Stimulated activated CD8-positive, alpha-beta memory T cell treated with anti-CD3 and anti-CD28 coated beads, Interleukin-4, amount 100 ng/mL, for 4 hours (primary cell): ENCODE data around the gene NUP210L.
"Not testable (repeated sequence)": the region's sequence is repeated elsewhere in the genome, so short reads cannot be mapped to it uniquely, and the experiment has no call there.

Experiments used
- DNase-seq, 2 donors: peaks; one replicate each; pipeline ENCODE4 v3.0.0-alpha.2; 2020; ENCODE audit warnings: low read depth in 2 of 2, low spot score in 1 of 2

NUP210L gene

DNA sequence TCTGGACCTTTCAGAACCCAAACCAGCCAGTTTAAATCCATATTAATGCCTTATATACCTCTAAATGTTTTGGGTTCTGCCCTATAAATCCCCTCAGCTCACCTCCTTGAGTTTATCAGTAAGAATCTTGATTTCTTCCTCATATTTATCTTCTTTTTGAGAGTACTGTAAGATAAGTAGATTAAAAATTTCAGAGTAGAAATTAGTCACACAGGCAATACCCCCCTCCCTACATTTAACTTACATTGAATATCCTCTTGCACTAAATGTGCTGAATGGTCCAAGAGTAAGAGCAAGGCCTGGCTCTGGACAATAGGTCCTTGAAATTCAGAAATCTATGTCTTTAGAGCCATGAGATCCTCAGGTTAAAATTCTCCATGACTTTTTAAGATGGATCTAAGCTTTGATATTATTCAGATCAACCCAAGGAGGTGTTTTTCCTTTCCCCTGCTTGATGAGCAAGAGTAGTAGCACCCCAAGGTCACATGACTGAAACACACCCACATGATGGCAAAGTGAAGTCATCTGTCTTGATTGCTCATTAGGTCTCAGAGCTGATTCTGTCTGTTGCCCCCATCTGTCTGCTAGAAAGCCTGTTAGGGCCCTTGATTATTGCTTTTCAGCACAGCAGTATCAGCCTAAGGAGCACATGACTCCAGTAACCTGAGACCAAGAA, 15.8 kb upstream of the NUP210L start:
- DNase-seq: peak in 1 of 2 donors; percentile 14

DNA sequence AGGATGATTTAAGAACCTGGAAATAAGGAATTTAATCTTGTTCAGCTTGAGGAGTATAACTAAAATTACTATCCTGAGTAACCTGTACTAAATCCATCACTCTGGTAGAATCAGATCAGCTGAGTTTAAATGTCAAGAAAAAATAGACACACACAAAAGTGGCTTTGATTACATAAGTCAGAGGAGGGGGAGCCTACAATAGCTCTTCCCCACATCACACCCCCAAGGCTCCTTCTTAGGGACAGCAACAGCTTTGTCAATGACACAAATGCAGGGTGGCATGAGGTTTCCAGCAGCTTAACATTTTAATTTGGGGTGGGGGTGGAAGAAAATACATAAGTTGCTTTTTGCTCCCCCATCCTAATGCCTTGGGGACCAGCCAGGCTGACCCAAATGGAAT, 12.6 kb upstream of the NUP210L start:
- DNase-seq: no peak

DNA sequence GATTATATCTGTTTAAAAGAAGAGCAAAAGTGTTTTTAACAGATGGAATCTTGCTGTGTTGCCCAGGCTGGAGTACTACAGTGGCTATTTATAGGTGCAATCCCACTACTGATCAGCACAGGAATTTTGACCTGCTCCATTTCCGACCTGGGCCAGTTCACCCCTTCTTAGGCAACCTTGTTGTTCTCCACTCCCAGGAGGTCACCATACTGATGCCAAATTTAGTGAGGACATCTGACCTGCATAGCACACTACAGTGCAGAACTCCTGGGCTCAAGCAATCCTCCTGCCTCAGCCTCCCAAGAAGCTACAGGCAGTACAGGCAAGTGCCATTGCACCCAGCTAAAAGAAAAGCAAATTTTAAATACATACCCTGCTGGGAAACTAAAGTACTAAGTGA, 11.3 kb upstream of the NUP210L start:
- no peak for DNase-seq

DNA sequence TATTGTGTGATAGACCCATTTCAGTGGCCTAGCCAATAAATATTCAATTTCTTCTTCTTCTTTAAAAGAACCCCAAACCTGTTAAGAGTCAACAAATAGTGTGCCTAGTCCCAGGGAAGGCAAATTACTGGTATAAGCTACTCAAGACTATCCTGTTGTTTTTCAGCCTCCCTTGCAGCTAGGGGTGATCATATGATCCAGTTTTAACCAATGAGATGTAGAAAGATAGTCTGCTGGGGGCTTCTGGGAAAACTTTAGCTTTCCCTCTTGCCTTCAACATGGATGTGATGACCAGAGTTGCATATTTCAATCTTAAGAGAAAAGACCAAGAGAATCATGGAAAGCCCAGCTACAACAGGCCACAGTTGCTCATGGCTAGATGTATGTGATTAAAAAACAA, 4.7 kb upstream of the NUP210L start:
- DNase-seq: no peak

DNA sequence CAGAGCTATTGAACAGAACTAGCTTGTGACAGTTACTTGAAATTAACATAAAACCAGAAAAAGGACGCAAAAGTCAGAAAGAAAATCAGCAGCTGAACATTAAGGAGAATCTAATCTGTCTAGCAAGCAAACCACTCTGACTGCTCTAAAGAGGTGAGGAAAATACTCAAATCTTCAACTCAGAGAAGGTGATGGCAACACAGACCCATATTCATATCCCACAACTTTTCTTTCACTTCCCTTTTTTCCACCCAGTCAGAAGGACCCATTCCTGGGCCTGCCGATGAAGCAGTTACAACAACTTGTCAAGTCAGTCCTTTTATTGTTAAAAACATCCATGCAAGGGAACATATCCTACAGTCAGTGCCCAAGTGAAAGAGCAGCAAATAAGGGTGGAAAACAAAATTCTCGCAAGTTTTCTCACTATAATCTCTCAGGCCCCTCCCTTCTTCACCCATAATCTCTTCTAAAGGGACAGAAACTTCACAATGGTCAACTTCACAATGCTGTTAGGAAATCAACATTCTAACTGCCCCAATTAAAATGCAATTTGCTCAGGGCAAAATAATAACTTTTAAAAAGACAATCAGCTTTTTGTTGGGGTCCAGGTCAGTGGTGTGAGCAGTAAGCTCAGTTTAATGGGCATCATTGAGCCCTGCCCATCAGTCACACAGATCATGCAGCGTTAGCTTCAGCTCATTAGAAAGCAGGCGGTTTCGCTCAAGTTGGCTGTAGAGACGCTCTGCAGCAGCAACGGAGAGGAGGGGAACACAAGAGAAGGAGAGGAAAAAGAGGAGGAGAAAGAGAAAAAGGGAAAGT, 3.6 kb upstream of the NUP210L start:
- no peak for DNase-seq

DNA sequence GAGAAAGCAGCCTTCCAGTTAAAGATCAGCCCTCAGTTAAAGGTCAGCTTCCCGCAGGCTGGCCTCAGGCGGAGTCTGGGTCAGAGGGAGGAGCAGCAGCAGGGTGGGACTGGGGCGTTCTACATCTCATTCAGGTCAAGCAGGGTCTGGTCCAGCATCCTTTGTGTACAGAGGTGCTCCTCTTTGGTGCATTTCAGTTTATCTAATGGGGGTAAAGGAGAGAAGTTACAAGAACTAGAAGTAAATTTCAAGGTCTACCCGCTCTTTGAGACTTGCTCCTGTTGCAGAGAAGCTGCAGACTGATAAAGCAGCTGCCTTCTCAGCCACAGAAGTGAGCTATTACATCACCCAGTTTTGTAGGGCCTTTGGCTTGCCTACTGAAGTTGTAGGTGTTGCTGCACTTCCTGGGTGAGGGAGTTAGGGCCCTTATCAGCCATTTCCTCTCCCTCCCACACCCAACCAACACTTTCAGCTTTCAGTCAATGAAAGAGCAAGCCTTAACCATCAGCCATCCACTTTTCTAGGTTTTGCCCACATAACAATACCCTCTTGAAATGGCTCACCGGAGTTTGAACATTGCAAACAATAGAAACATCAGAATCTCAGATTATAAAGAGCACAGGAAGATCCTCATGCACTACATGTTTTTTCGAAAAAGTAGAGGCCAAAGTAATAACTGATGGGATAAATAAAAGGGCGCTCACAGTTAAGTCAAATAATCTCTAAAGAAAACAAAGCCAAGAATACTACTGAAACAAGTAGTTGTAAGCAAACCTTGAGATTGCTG, 2.8 kb upstream of the NUP210L start:
- DNase-seq: peak; percentile 46 to 53

DNA sequence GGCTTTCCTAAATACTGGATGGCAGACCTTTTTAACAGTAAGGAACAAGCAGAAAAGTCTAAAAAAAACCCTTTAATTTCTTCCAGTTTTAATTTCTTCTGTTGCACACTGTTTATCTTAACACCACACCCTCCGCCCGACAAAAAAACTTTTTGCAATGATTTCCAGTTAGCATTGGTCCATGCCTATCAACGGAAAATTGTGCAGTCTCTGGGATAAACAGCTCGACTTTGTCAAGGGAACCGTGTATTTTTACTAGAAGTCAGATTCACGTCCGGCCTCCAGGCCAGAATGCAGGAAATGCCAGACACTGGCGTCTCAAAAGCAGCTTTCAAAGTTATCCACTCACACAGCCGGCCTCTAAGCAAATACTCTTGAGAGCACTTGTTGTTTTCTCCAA, 378 bp upstream of the NUP210L start:
- DNase-seq: no peak

DNA sequence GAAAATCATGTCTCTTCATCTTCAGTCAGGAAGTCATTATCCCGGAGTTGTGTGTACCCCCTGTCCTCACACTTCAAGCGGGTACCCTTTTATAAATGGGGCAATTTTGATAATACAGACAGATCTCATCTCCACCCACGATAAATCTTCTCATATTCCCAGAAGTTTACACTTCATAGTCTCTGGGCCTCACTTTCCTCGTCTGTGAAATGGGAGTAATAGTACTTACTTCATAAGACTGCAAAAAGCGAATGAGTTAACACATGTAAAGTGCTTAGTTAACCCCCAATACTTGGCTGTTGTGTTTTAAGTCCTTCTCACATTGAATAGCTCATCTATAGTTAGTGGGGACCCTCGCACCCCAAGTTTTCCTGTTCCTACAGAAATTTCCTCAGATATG, 820 bp downstream of the NUP210L start:
- no peak for DNase-seq

DNA sequence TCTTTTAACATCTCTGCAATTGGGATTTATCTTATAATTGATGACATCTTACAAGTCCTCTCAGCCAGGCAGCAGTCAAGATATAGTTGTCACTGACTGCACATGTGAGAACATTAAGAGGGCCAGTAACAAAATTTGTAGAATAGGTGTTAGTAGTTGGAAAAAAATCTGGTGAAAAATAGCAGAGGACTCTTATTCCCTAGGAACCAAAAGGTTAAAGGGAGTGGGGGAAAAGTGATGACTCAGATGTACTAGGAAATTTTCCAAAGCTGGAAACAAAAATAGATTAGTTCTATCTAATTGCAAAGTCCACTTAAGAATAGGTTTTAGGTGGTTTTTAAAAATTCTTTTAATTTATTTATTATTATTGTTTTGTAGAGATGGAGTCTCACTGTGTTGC, 3.6 kb downstream of the NUP210L start:
- no peak for DNase-seq

DNA sequence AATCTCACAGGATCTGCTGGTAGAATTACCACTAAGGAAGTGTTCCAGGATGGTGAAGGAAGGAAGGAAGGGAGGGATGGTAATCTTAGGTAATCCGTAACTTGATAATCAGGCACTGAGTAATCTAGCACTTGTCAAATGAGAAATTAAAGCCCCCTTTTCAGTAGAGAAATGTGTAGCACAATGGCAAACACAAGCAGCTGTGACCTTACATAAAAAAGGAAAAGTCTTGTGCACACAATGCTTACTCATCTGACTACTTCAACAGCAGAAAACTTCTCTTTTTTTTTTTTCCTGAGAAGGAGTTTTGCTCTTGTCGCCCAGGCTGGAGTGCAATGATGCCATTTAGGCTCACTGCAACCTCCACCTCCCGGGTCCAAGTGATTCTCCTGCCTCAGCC, 6.1 kb downstream of the NUP210L start:
- DNase-seq: no peak

DNA sequence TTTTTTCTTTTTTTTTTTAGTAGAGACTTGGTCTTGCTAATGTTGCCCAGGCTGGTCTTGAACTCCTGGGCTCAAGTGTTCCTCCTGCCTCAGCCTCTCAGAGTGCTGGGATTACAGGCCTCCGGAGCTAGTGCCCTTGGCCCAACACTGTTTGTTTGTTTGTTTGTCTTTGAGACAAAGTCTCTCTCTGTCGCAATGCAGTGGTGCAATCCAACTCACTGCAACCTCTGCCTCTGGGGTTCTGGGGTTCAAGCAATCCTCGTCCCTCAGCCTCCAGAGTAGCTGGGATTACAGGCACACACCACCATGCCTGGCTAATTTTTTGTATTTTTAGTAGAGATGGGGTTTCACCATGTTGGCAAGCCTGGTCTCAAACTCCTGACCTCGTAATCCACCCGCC, 7.4 kb downstream of the NUP210L start:
- DNase-seq: not testable (repeated sequence)

DNA sequence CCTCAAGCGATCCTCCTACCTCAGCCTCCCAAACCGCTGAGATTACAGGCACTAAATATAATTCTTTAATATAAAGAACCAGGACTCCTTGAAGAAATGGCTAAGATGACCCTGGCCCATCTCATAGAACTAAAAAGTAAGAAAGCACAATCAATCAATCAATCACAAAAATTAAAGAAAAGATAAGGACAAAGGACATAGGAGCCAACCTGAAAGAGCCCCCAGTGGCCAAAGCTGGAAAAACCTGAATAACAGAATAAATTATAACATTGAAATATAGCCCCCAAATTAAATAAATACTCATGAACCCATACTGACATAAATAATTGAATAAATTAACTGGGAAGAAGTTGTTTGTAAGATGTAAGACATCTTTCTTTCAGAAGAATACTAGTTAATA, 8.9 kb downstream of the NUP210L start:
- no peak for DNase-seq

DNA sequence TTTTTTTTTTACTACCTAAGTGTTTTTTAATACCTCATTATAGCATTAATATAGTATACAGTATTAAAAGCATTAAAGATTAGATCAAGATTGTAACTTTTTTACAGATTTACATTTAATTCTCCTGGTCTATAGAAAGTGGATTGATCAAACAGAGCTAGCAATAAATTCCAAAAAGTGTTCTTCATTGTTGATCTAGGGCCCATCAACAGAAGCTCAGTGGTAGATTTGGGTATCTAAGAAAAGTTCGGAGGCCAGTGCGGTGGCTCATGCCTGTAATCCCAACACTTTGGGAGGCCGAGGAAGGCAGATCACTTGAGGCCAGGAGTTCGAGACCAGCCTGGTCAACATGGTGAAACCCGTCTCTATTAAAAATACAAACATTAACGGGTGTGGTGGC, 12.5 kb downstream of the NUP210L start:
- DNase-seq: no peak

DNA sequence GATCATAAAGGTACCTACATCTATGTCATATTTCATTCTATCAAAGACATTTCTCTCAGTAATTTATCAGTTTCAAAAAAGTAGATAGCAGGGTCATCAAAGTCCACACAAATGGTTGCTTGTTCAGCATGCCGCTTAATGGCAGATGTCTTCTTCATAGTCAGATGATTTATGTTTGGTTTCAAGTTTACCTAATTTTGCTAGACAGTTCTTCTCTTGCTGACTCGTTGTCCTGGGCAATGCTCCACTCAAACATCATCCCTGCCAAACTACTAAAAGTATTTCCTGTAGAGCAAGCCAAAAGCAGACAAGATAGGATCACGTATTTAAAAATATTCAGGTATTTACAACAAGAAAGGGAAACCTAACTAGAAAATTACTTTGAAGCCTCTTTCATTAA, 13.6 kb downstream of the NUP210L start:
- no peak for DNase-seq

DNA sequence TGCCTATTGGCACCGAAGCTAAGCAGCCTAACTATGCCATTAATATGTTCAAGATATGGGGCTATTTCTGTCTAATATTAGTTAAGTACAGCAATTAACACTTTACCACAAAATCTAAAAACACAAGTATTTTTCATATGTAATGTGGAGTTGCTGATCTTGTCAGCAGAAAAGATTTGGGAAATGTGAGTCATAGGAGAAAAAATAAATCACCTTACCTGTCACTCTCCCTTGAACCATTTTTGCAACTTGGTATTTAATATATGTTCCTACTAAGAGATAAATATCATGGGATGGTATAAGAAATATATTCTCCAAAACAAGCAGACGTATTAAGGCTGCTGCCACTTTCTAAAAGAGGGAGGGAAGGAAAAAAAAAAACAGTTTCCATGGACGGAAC, 17.0 kb downstream of the NUP210L start:
- DNase-seq: no peak

DNA sequence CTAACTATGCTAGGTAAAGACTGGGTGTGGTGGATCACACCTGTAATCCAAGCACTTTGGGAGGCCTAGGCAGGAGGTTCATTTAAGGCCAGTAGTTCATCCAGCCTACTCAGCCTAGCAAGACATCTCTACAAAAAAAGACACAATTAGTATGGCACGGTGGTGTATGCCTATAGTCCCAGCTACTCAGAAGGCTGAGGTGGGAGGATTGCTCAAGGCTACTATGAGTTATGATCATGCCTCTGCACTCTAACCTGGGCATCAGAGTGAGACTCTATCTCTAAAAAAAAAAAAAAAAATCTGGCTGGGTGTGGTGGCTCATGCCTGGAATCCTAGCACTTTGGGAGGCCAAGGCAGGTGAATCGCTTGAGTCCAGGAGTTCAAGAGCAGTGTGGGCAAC, 21.6 kb downstream of the NUP210L start:
- no peak for DNase-seq

DNA sequence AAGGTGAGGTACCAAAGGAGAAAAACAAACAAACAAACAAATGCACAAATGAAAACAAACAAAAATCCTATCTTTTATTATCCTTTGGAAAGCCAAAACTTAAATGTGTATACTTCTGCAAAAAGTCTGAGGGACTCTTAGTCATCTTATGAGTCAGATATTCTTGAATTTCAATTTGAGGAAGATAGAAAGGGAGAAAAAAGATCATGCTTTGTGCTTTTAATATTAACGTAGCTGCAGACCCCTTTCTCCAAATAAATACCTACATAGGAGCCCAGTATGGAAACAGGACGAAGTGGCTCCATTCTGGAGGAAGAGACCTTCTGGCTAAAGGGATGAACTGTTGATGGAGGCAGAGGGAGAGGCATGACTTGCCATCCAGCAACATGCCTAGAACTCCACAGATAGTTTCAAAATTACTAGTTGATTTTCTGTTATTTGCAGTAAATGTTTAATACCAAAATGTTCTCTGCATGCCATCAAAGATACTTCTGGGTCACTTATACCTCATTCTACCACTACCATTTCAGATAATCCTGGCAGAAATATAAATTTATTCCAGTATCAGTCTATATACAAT, 25.4 kb downstream of the NUP210L start:
- DNase-seq: no peak

DNA sequence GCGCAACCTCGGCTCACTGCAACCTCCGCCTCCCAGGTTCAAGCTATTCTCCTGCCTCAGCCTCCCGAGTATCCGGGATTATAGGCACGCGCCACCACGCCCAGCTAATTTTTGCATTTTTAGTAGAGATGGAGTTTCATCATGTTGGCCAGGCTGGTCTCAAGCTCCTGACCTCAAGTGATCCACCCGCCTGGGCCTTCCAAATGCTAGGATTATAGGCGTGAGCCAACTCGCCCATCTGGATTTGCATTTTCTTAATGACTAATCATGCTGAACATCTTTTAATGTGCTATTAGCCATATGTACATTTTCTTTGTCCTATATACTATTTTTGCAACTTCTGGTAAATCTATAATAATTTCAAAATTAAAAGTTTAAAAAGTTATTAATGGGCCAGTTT, 31.7 kb downstream of the NUP210L start:
- not testable (repeated sequence) for DNase-seq

DNA sequence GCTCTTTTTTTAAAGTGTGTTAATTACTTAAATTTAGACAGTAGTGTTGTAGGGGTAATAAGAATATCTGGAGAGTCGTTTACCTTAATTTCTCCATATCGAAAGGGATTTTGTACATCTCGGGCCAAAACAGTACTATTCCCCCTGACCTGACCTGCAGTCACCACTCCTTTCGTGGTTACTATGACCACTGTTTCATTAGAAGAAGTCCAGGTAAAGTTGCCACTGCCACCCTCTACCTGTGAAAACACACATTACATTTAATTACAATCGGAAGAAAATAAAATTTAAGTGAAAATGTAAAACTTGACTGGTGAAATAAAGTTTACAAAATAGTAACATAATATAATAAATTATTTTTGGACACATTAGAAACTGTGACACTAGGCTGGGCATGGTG, 37.2 kb downstream of the NUP210L start:
- no peak for DNase-seq

DNA sequence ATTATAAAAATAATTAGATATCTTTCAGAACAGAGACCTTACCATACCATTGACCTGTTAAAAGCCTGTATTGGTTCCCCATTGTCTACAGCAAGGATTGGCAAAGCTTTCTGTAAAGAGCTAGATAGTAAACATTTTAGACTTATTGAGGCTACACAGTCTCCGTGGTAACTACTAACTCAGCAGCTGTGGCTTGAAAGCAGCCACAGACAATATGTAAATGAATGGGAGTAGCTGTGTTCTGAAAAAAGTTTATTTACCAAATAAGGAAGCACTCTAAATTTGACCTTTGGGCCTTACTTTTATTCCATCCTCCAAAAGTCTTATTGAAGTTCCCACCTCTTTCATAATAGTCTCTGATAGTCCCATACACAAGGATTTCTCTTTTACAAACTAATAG, 39.7 kb downstream of the NUP210L start:
- no peak for DNase-seq

DNA sequence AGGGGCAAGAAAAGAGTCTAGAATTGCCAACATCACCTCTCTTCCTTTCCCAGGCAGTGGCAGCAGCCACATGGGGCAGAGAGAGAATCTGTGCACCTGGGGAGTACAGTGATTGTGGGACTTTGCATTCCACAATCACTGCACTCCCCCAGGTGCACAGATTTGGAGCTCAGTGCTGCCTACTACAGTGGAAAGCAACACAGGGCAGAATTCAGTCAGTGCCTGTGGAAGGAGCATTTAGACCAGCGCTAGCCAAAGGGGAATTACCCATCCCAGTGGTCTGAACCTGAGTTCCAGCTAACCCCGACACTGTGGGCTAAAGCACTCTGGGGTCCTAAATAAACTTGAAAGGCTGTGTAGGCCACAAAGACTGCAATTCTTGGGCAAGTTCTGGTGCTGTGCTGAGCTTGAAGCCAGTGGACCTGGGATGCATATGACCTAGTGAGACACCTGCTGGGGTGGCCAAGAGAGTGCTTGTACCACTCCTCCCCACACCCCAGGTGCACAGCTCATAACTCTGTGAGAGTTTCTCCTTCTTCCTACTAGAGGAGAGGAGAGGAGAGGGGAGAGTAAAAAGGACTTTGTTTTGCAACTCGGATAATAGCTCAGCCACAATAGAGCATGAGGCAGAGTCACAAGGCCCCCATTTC, 50.3 kb downstream of the NUP210L start:
- no peak for DNase-seq
